Mammary epithelial cell (primary cell): ENCODE data around the gene COPE.

ENCODE experiments used
- EZH2 ChIP-seq: IDR thresholded peaks from 2 replicates; pipeline ENCODE4 v1.6.1; 2012; ENCODE audit warnings: low read length, inconsistent platforms, borderline replicate concordance
- TF ChIP-seq, protein P1 (sequence below), 2 donors: IDR thresholded peaks in 1 of 2; conservative IDR thresholded peaks in 1 of 2; 2 replicates each; pipeline ENCODE4 v1.5.1; 2011 to 2012; ENCODE audit warnings: inconsistent platforms in 2 of 2, low read length in 2 of 2, mild to moderate bottlenecking in 2 of 2, control low read depth in 1 of 2, low read depth in 1 of 2; ENCODE audit not compliant: insufficient read depth in 1 of 2; ENCODE audit errors: extremely low read depth in 1 of 2

DNA sequence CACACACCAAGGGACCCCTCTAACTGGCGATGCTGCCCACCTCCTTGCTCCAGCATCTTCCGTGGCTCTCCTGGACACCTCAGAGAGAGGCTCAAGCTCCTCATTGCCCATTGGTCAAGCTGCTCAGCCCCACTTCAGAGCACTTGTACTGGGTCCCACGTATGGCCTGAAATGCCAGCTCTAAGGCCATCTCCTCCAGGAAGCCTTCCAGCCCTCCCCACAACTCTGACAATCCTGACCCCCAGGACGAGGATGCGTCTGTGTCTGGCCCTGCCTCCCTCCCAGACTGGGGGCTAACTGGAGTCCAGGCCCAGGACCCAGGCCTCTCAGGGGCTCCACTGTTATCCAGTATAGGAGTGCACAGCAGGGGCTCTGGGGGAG lies 29.8 kb upstream of the COPE start:
- TF ChIP-seq, protein P1, sequence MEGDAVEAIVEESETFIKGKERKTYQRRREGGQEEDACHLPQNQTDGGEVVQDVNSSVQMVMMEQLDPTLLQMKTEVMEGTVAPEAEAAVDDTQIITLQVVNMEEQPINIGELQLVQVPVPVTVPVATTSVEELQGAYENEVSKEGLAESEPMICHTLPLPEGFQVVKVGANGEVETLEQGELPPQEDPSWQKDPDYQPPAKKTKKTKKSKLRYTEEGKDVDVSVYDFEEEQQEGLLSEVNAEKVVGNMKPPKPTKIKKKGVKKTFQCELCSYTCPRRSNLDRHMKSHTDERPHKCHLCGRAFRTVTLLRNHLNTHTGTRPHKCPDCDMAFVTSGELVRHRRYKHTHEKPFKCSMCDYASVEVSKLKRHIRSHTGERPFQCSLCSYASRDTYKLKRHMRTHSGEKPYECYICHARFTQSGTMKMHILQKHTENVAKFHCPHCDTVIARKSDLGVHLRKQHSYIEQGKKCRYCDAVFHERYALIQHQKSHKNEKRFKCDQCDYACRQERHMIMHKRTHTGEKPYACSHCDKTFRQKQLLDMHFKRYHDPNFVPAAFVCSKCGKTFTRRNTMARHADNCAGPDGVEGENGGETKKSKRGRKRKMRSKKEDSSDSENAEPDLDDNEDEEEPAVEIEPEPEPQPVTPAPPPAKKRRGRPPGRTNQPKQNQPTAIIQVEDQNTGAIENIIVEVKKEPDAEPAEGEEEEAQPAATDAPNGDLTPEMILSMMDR (conservative IDR thresholded peaks at IDR 0.05 in 1 of 2, IDR thresholded peaks at IDR 0.05 in 1 of 2; ENCODE audit: extremely low read depth in 1 of 2, insufficient read depth in 1 of 2, low read depth in 1 of 2, low read length in 2 of 2): no peak
- TF ChIP-seq EZH2: no peak
